ENCODE results near the gene ARL17B.

- TF ChIP-seq NFATC4 (CRISPR knock-in tag; IDR thresholded peaks at IDR 0.05) (no peak), MAX (CRISPR knock-in tag; IDR thresholded peaks at IDR 0.05) (no peak), CTCF (IDR thresholded peaks at IDR 0.05) (no peak), CBFB (CRISPR knock-in tag; IDR thresholded peaks at IDR 0.05; ENCODE audit: low read depth) (no peak)
Observed at GRCh38 chr17:46273541-46274236, 87.9 kb downstream of the ARL17B start.

All from WTC11 (cell line).